Fibroblast of lung (primary cell): Measurements from ENCODE around the gene MSL3. TPM values are rescaled to one million over a fixed set of nuclear protein-coding genes. Genes with fewer than 3 reads are reported as not detected.

Source experiments
- DNase-seq, 2 donors: peaks; one replicate each; pipeline versions ENCODE4 v3.0.0 to v3.0.0-alpha.2; 2010; ENCODE audit warnings: low read depth in 2 of 2
- H2AFZ ChIP-seq: 2 replicates; pipeline ENCODE4 v1.5.1; 2012; ENCODE audit warnings: low read length, control low read depth, inconsistent platforms
- H3K27ac ChIP-seq: 2 replicates; pipeline ENCODE4 v1.5.1; 2011; ENCODE audit warnings: low read length, control low read depth; ENCODE audit not compliant: insufficient read depth
- H3K27me3 ChIP-seq: 2 replicates; pipeline ENCODE4 v1.5.1; 2011; ENCODE audit warnings: mild to moderate bottlenecking, low read length; ENCODE audit not compliant: control insufficient read depth, insufficient read depth
- H3K36me3 ChIP-seq: 2 replicates; pipeline ENCODE4 v1.5.1; 2011; ENCODE audit warnings: low read length; ENCODE audit not compliant: control insufficient read depth, insufficient read depth
- H3K4me1 ChIP-seq: 2 replicates; pipeline ENCODE4 v1.5.1; 2011; ENCODE audit warnings: low read length; ENCODE audit not compliant: control insufficient read depth, insufficient read depth; ENCODE audit errors: extremely low read depth
- H3K4me2 ChIP-seq: 2 replicates; pipeline ENCODE4 v1.5.1; 2011; ENCODE audit warnings: low read length, control low read depth; ENCODE audit not compliant: insufficient read depth; ENCODE audit errors: extremely low read depth
- H3K4me3 ChIP-seq, 4 experiments: fragments of 200-600 bp in 1 of 4; sonication (generic) in 1 of 4; replicated peaks in 1 of 4; 2 replicates each; pipeline ENCODE4 v1.5.1; 2011 to 2016; ENCODE audit warnings: low read length in 4 of 4, low read depth in 3 of 4, mild to moderate bottlenecking in 3 of 4, control low read depth in 2 of 4, inconsistent platforms in 1 of 4, mixed read lengths in 1 of 4; ENCODE audit not compliant: insufficient read depth in 1 of 4; ENCODE audit errors: control extremely low read depth in 1 of 4
- H3K79me2 ChIP-seq: 2 replicates; pipeline ENCODE4 v1.5.1; 2012; ENCODE audit warnings: mild to moderate bottlenecking, low read length, inconsistent platforms; ENCODE audit not compliant: control insufficient read depth, insufficient read depth
- H3K9ac ChIP-seq: 2 replicates; pipeline ENCODE4 v1.5.1; 2011; ENCODE audit warnings: mild to moderate bottlenecking, low read length, control low read depth; ENCODE audit not compliant: insufficient read depth
- H3K9me3 ChIP-seq: 2 replicates; pipeline ENCODE4 v1.5.1; 2012; ENCODE audit warnings: low read depth, low read length; ENCODE audit not compliant: control insufficient read depth, insufficient read depth
- H4K20me1 ChIP-seq: 2 replicates; pipeline ENCODE4 v1.5.1; 2011; ENCODE audit warnings: low read length; ENCODE audit not compliant: control insufficient read depth, insufficient read depth; ENCODE audit errors: extremely low read depth
- EZH2 ChIP-seq: IDR thresholded peaks from 2 replicates; pipeline ENCODE4 v1.5.1; 2012; ENCODE audit warnings: low read length, control low read depth, mild to moderate bottlenecking; ENCODE audit errors: missing control alignments
- polyA plus RNA-seq, 2 donors: library from polyadenylated mRNA; depleted of rRNA in 1 of 2; stranded (reverse) in 1 of 2; unstranded in 1 of 2; fragments of >200 nt; gene quantifications; 2 replicates each; pipeline ENCODE4 v1.2.1, GENCODE V29; 2011 to 2012; ENCODE audit warnings: missing spikeins in 1 of 2
- total RNA-seq: library from RNA; depleted of rRNA; stranded (reverse); fragments of >200 nt; gene quantifications from 2 replicates; pipeline ENCODE4 v1.2.1, GENCODE V29; 2014
- TF ChIP-seq, protein P1 (sequence below), 2 donors: IDR thresholded peaks in 1 of 2; conservative IDR thresholded peaks in 1 of 2; 1 replicate in 1 of 2; 2 replicates in 1 of 2; pipeline ENCODE4 v1.5.1; 2011 to 2012; ENCODE audit warnings: low read length in 2 of 2, control low read depth in 1 of 2, inconsistent platforms in 1 of 2, low read depth in 1 of 2, mild to moderate bottlenecking in 1 of 2

The MSL3 gene
- total and polyA plus RNA-seq, 2 donors (not counting 1 experiment from before 2014, with no cell fraction given): 16.8 to 24.6 TPM

GRCh38 chrX:11765449-11765848 is 7.4 kb downstream of the MSL3 start:
- H4K20me1 ChIP-seq: no peaks in the 10 kb centered on the region
- no peaks in the 10 kb centered on the region for H3K9me3 ChIP-seq
- H3K4me3 ChIP-seq: no peak overlapping the region
- no peak overlapping the region for H2AFZ ChIP-seq
- DNase-seq: no peak
- no peak overlapping the region for H3K9ac ChIP-seq
- H3K36me3 ChIP-seq: no peaks in the 10 kb centered on the region
- H3K4me2 ChIP-seq: no peak overlapping the region
- TF ChIP-seq EZH2: no peak
- TF ChIP-seq, protein P1, sequence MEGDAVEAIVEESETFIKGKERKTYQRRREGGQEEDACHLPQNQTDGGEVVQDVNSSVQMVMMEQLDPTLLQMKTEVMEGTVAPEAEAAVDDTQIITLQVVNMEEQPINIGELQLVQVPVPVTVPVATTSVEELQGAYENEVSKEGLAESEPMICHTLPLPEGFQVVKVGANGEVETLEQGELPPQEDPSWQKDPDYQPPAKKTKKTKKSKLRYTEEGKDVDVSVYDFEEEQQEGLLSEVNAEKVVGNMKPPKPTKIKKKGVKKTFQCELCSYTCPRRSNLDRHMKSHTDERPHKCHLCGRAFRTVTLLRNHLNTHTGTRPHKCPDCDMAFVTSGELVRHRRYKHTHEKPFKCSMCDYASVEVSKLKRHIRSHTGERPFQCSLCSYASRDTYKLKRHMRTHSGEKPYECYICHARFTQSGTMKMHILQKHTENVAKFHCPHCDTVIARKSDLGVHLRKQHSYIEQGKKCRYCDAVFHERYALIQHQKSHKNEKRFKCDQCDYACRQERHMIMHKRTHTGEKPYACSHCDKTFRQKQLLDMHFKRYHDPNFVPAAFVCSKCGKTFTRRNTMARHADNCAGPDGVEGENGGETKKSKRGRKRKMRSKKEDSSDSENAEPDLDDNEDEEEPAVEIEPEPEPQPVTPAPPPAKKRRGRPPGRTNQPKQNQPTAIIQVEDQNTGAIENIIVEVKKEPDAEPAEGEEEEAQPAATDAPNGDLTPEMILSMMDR (conservative IDR thresholded peaks at IDR 0.05 in 1 of 2, IDR thresholded peaks at IDR 0.05 in 1 of 2; ENCODE audit: low read depth in 1 of 2, low read length in 2 of 2): no peak
- H3K79me2 ChIP-seq: no peaks in the 10 kb centered on the region
- no peaks in the 10 kb centered on the region for H3K27me3 ChIP-seq
- H3K4me1 ChIP-seq: no peaks in the 10 kb centered on the region
- H3K27ac ChIP-seq: no peak overlapping the region

DNA sequence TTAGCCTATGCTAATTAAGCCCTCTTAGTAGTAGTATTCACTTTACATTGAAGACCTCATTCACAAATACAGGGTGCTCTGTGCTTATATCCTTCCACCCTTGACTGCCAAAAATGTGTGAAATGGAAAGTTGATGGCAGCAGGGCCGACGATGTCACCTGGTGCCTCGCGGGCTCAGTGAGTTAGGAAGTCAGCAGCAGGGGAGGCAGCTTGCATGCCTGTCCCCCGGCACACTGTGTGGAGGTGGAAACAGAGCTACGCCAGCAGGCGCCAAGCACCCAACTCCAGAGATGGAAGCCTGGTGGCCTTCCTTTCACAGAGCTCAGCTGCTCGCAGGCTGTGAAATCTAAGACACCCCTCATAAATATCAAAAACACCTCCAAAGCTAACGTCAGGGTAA is 8.4 kb downstream of the MSL3 start:
- Histone ChIP-seq H3K36me3 (no peaks in the 10 kb centered on the region), H2AFZ (no peak overlapping the region), H3K27ac (no peak overlapping the region), H3K4me1 (no peaks in the 10 kb centered on the region), H3K4me2 (no peak overlapping the region), H3K9me3 (no peaks in the 10 kb centered on the region), H4K20me1 (no peaks in the 10 kb centered on the region), H3K79me2 (no peaks in the 10 kb centered on the region), H3K27me3 (no peaks in the 10 kb centered on the region), H3K4me3 (no peak overlapping the region), H3K9ac (no peak overlapping the region)
- no peak for DNase-seq
- TF ChIP-seq, protein P1 (conservative IDR thresholded peaks at IDR 0.05 in 1 of 2, IDR thresholded peaks at IDR 0.05 in 1 of 2; ENCODE audit: low read depth in 1 of 2, low read length in 2 of 2): no peak
- no peak for TF ChIP-seq EZH2

GRCh38 chrX:11768039-11768438 is 10.0 kb downstream of the MSL3 start:
- Histone ChIP-seq H3K79me2 (no peaks in the 10 kb centered on the region), H3K4me2 (no peak overlapping the region), H3K4me1 (no peaks in the 10 kb centered on the region), H3K9ac (no peak overlapping the region), H3K27me3 (no peaks in the 10 kb centered on the region), H3K4me3 (no peak overlapping the region), H3K36me3 (no peaks in the 10 kb centered on the region), H3K27ac (no peak overlapping the region), H2AFZ (no peak overlapping the region), H3K9me3 (no peaks in the 10 kb centered on the region), H4K20me1 (no peaks in the 10 kb centered on the region)
- DNase-seq: no peak
- TF ChIP-seq, protein P1 (conservative IDR thresholded peaks at IDR 0.05 in 1 of 2, IDR thresholded peaks at IDR 0.05 in 1 of 2; ENCODE audit: low read depth in 1 of 2, low read length in 2 of 2): no peak
- TF ChIP-seq EZH2: no peak
